Measurements from ENCODE around the gene NDUFAB1.
"Not testable (repeated sequence)": the region's sequence is repeated elsewhere in the genome, so short reads cannot be mapped to it uniquely, and the experiment has no call there.

NDUFAB1 gene

DNA sequence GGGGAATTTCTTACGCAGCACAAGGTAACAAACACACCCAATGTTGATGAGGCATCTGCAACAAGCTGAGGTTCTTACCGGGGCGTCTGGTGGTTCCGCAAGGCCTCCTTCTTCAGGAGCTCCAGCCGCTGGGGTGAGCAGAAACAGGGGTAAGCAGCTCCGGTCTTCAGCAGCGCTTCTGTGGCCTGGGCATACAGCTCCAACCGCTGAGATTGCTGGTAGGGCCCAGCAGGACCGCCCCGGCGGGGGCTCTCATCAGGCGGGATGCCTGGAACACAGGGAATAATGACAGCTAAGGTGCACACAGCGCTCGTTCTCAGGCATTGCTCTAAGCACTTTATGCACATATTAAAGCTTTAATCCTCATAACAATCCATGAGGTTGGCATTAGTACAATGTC lies 51.7 kb downstream of the NDUFAB1 start:
- H3K4ac ChIP-seq (ENCODE audit: low read depth in 1 of 2, low read length in 2 of 2) = no peak overlapping the region
- no peak overlapping the region for H2AFZ ChIP-seq (ENCODE audit: low read depth, low read length)
- no peak overlapping the region for H2BK120ac ChIP-seq (ENCODE audit: low read depth, low read length)
- no peak overlapping the region for H2BK12ac ChIP-seq (ENCODE audit: low read length in 2 of 2)
- DNase-seq = no peak
- H4K8ac ChIP-seq (ENCODE audit: low read length) = no peak overlapping the region
- H3K23ac ChIP-seq (ENCODE audit: low read length in 2 of 2) = no peak overlapping the region
- H3K79me1 ChIP-seq (replicated peaks; ENCODE audit: low read length, poor library complexity, severe bottlenecking) = peaks cover 24% of the 10 kb centered on the region
- H3K27me3 ChIP-seq (ENCODE audit: control insufficient read depth in 1 of 2, insufficient read depth in 1 of 2, low read length in 2 of 2) = no peaks in the 10 kb centered on the region
- no peak overlapping the region for H2BK15ac ChIP-seq (ENCODE audit: low read depth, poor library complexity, severe bottlenecking)
- no peak overlapping the region for H3K9ac ChIP-seq (ENCODE audit: low read length)
- H2BK5ac ChIP-seq (ENCODE audit: low read depth, low read length, poor library complexity, severe bottlenecking) = no peak overlapping the region
- H3K14ac ChIP-seq (ENCODE audit: low read length in 2 of 2) = no peak overlapping the region
- H3K27ac ChIP-seq (ENCODE audit: low read length, poor library complexity, severe bottlenecking) = no peak overlapping the region
- no peak overlapping the region for H4K91ac ChIP-seq (ENCODE audit: low read length)
- H3K18ac ChIP-seq (ENCODE audit: low read depth in 1 of 2, low read length in 2 of 2) = no peak overlapping the region
- no peak overlapping the region for H2AK5ac ChIP-seq (ENCODE audit: low read length, severe bottlenecking)
- H3K4me2 ChIP-seq (ENCODE audit: low read length, poor library complexity, severe bottlenecking) = no peak overlapping the region
- H3K4me3 ChIP-seq (ENCODE audit: insufficient read depth in 1 of 2, low read depth in 1 of 2, low read length in 2 of 2) = no peak overlapping the region
- peaks cover 53 to 72% of the 10 kb centered on the region in 2 experiments for H3K36me3 ChIP-seq (ENCODE audit: control insufficient read depth in 1 of 2, insufficient read depth in 2 of 2, low read depth in 1 of 2, low read length in 2 of 2)
- no peaks in the 10 kb centered on the region for H3K4me1 ChIP-seq (ENCODE audit: control insufficient read depth, insufficient read depth, low read depth, low read length)
- H3K9me3 ChIP-seq (ENCODE audit: control insufficient read depth, low read length) = no peaks in the 10 kb centered on the region
- 96% methylated on average over 14 of the region's 14 CpGs for WGBS

GRCh38 chr16:23540817-23541178 lies 55.3 kb downstream of the NDUFAB1 start:
- H3K4me1 ChIP-seq (ENCODE audit: control insufficient read depth, insufficient read depth, low read depth, low read length); H3K23ac ChIP-seq (ENCODE audit: low read length in 2 of 2); H3K4ac ChIP-seq (ENCODE audit: low read depth in 1 of 2, low read length in 2 of 2); H3K9ac ChIP-seq (ENCODE audit: low read length); H2AFZ ChIP-seq (ENCODE audit: low read depth, low read length); H2AK5ac ChIP-seq (ENCODE audit: low read length, severe bottlenecking); H2BK5ac ChIP-seq (ENCODE audit: low read depth, low read length, poor library complexity, severe bottlenecking); H4K8ac ChIP-seq (ENCODE audit: low read length); H2BK12ac ChIP-seq (ENCODE audit: low read length in 2 of 2); H3K4me3 ChIP-seq (ENCODE audit: insufficient read depth in 1 of 2, low read depth in 1 of 2, low read length in 2 of 2); H3K9me3 ChIP-seq (ENCODE audit: control insufficient read depth, low read length); DNase-seq; H2BK120ac ChIP-seq (ENCODE audit: low read depth, low read length); H3K27me3 ChIP-seq (ENCODE audit: control insufficient read depth in 1 of 2, insufficient read depth in 1 of 2, low read length in 2 of 2); H3K27ac ChIP-seq (ENCODE audit: low read length, poor library complexity, severe bottlenecking); H3K18ac ChIP-seq (ENCODE audit: low read depth in 1 of 2, low read length in 2 of 2); H3K4me2 ChIP-seq (ENCODE audit: low read length, poor library complexity, severe bottlenecking); H2BK15ac ChIP-seq (ENCODE audit: low read depth, poor library complexity, severe bottlenecking); H4K91ac ChIP-seq (ENCODE audit: low read length); H3K14ac ChIP-seq (ENCODE audit: low read length in 2 of 2): not testable (repeated sequence)
- peaks cover 44 to 50% of the 10 kb centered on the region in 2 experiments for H3K36me3 ChIP-seq (ENCODE audit: control insufficient read depth in 1 of 2, insufficient read depth in 2 of 2, low read depth in 1 of 2, low read length in 2 of 2)
- WGBS = 98% methylated on average over 2 of the region's 3 CpGs
- H3K79me1 ChIP-seq (replicated peaks; ENCODE audit: low read length, poor library complexity, severe bottlenecking) = peaks cover 19% of the 10 kb centered on the region

GRCh38 chr16:23539984-23540816 lies 55.9 kb downstream of the NDUFAB1 start:
- H3K4me1 ChIP-seq (ENCODE audit: control insufficient read depth, insufficient read depth, low read depth, low read length) = peaks cover 8% of the 10 kb centered on the region
- no peak overlapping the region for H3K4ac ChIP-seq (ENCODE audit: low read depth in 1 of 2, low read length in 2 of 2)
- H2BK15ac ChIP-seq (ENCODE audit: low read depth, poor library complexity, severe bottlenecking) = no peak overlapping the region
- H3K18ac ChIP-seq (ENCODE audit: low read depth in 1 of 2, low read length in 2 of 2) = no peak overlapping the region
- no peak overlapping the region for H2AFZ ChIP-seq (ENCODE audit: low read depth, low read length)
- no peak overlapping the region for H3K9ac ChIP-seq (ENCODE audit: low read length)
- H4K8ac ChIP-seq (ENCODE audit: low read length) = no peak overlapping the region
- no peak overlapping the region for H3K23ac ChIP-seq (ENCODE audit: low read length in 2 of 2)
- no peak overlapping the region for H2BK5ac ChIP-seq (ENCODE audit: low read depth, low read length, poor library complexity, severe bottlenecking)
- peaks cover 16% of the 10 kb centered on the region for H3K79me1 ChIP-seq (replicated peaks; ENCODE audit: low read length, poor library complexity, severe bottlenecking)
- H2BK12ac ChIP-seq (ENCODE audit: low read length in 2 of 2) = peak overlapping the region in 1 of 2 experiments; percentile 1
- H4K91ac ChIP-seq (ENCODE audit: low read length) = no peak overlapping the region
- H3K27ac ChIP-seq (ENCODE audit: low read length, poor library complexity, severe bottlenecking) = no peak overlapping the region
- 87% methylated on average over 9 of the region's 11 CpGs for WGBS
- H3K27me3 ChIP-seq (ENCODE audit: control insufficient read depth in 1 of 2, insufficient read depth in 1 of 2, low read length in 2 of 2) = no peaks in the 10 kb centered on the region
- no peak overlapping the region for H2BK120ac ChIP-seq (ENCODE audit: low read depth, low read length)
- H3K36me3 ChIP-seq (ENCODE audit: control insufficient read depth in 1 of 2, insufficient read depth in 2 of 2, low read depth in 1 of 2, low read length in 2 of 2) = peaks cover 39 to 47% of the 10 kb centered on the region in 2 experiments
- H3K9me3 ChIP-seq (ENCODE audit: control insufficient read depth, low read length) = no peaks in the 10 kb centered on the region
- no peak for DNase-seq
- H2AK5ac ChIP-seq (ENCODE audit: low read length, severe bottlenecking) = no peak overlapping the region
- no peak overlapping the region for H3K4me3 ChIP-seq (ENCODE audit: insufficient read depth in 1 of 2, low read depth in 1 of 2, low read length in 2 of 2)
- H3K4me2 ChIP-seq (ENCODE audit: low read length, poor library complexity, severe bottlenecking) = no peak overlapping the region
- no peak overlapping the region for H3K14ac ChIP-seq (ENCODE audit: low read length in 2 of 2)

GRCh38 chr16:23538919-23539278 lies 57.2 kb downstream of the NDUFAB1 start:
- no peak overlapping the region for H3K4ac ChIP-seq (ENCODE audit: low read depth in 1 of 2, low read length in 2 of 2)

More at GRCh38 chr16:23538919-23539278, 57.2 kb downstream of the NDUFAB1 start:
- Histone ChIP-seq H4K91ac (ENCODE audit: low read length) (no peak overlapping the region), H2AK5ac (ENCODE audit: low read length, severe bottlenecking) (no peak overlapping the region), H2AFZ (ENCODE audit: low read depth, low read length) (no peak overlapping the region), H3K79me1 (replicated peaks; ENCODE audit: low read length, poor library complexity, severe bottlenecking) (peaks cover 13% of the 10 kb centered on the region), H3K23ac (ENCODE audit: low read length in 2 of 2) (no peak overlapping the region), H4K8ac (ENCODE audit: low read length) (no peak overlapping the region), H3K27me3 (ENCODE audit: control insufficient read depth in 1 of 2, insufficient read depth in 1 of 2, low read length in 2 of 2) (no peaks in the 10 kb centered on the region), H3K18ac (ENCODE audit: low read depth in 1 of 2, low read length in 2 of 2) (no peak overlapping the region), H3K4me1 (ENCODE audit: control insufficient read depth, insufficient read depth, low read depth, low read length) (peaks cover 13% of the 10 kb centered on the region), H3K27ac (ENCODE audit: low read length, poor library complexity, severe bottlenecking) (peak overlapping the region; percentile 50), H2BK5ac (ENCODE audit: low read depth, low read length, poor library complexity, severe bottlenecking) (no peak overlapping the region), H2BK120ac (ENCODE audit: low read depth, low read length) (no peak overlapping the region), H3K9me3 (ENCODE audit: control insufficient read depth, low read length) (no peaks in the 10 kb centered on the region), H3K4me2 (ENCODE audit: low read length, poor library complexity, severe bottlenecking) (no peak overlapping the region), H3K9ac (ENCODE audit: low read length) (peak overlapping the region; percentile 43), H3K4me3 (ENCODE audit: insufficient read depth in 1 of 2, low read depth in 1 of 2, low read length in 2 of 2) (no peak overlapping the region), H3K36me3 (ENCODE audit: control insufficient read depth in 1 of 2, insufficient read depth in 2 of 2, low read depth in 1 of 2, low read length in 2 of 2) (peaks cover 37 to 50% of the 10 kb centered on the region in 2 experiments), H2BK15ac (ENCODE audit: low read depth, poor library complexity, severe bottlenecking) (no peak overlapping the region), H3K14ac (ENCODE audit: low read length in 2 of 2) (no peak overlapping the region), H2BK12ac (ENCODE audit: low read length in 2 of 2) (no peak overlapping the region)
- WGBS = 80% methylated on average over 1 of the region's 1 CpG
- DNase-seq = no peak

Data from mesenchymal stem cell (in vitro differentiated cells and primary cell).